Endodermal cell (in vitro differentiated cells): ENCODE data around the gene EFNA2. TPM values are rescaled to one million over a fixed set of nuclear protein-coding genes. Genes with fewer than 3 reads are reported as not detected.
"Not testable (repeated sequence)": the region's sequence is repeated elsewhere in the genome, so short reads cannot be mapped to it uniquely, and the experiment has no call there.

Source experiments
- DNase-seq: peaks from one replicate; pipeline ENCODE4 v3.0.0-alpha.2; 2017
- H3K27ac ChIP-seq: 2 replicates; pipeline ENCODE4 v1.5.1; 2013; ENCODE audit warnings: mild to moderate bottlenecking, low read depth, low read length, moderate library complexity
- H3K27me3 ChIP-seq: 2 replicates; pipeline ENCODE4 v1.6.1; 2013; ENCODE audit warnings: mild to moderate bottlenecking, low read length, moderate library complexity; ENCODE audit not compliant: insufficient read depth, control insufficient read depth, poor library complexity, severe bottlenecking
- H3K36me3 ChIP-seq: 2 replicates; pipeline ENCODE4 v1.7.0; 2013; ENCODE audit warnings: mild to moderate bottlenecking, low read length, moderate library complexity; ENCODE audit not compliant: control insufficient read depth, insufficient read depth
- H3K4me1 ChIP-seq: one replicate; pipeline ENCODE4 v1.7.0; 2013; ENCODE audit warnings: low read length; ENCODE audit not compliant: control insufficient read depth, insufficient read depth
- H3K4me3 ChIP-seq: 2 replicates; pipeline ENCODE4 v1.5.1; 2013; ENCODE audit warnings: mild to moderate bottlenecking, low read length, moderate library complexity
- H3K9ac ChIP-seq: 2 replicates; pipeline ENCODE4 v1.6.1; 2013; ENCODE audit warnings: mild to moderate bottlenecking, low read length, moderate library complexity; ENCODE audit not compliant: poor library complexity, severe bottlenecking; ENCODE audit errors: extremely low read depth
- H3K9me3 ChIP-seq: 2 replicates; pipeline ENCODE4 v1.6.1; 2013; ENCODE audit warnings: mild to moderate bottlenecking, low read length, moderate library complexity; ENCODE audit not compliant: control insufficient read depth
- H3K27ac Mint-ChIP-seq: 2 replicates; pipeline ENCODE4 v1.8.0; 2020; ENCODE audit warnings: mixed read lengths
- H3K27me3 Mint-ChIP-seq: 2 replicates; pipeline ENCODE4 v1.8.0; 2021; ENCODE audit warnings: mild to moderate bottlenecking, mixed read lengths; ENCODE audit not compliant: insufficient read depth
- H3K36me3 Mint-ChIP-seq: 2 replicates; pipeline ENCODE4 v1.8.0; 2020; ENCODE audit warnings: low read depth, mixed read lengths
- H3K4me1 Mint-ChIP-seq: 2 replicates; pipeline ENCODE4 v1.8.0; 2020; ENCODE audit warnings: mixed read lengths
- H3K4me3 Mint-ChIP-seq: 2 replicates; pipeline ENCODE4 v1.8.0; 2020; ENCODE audit warnings: mild to moderate bottlenecking, moderate library complexity, mixed read lengths
- H3K9me3 Mint-ChIP-seq: 2 replicates; pipeline ENCODE4 v1.8.0; 2020; ENCODE audit warnings: mild to moderate bottlenecking, mixed read lengths
- WGBS, 2 experiments: methylation state at CpG; one replicate each; pipeline versions ENCODE4 v1.1.5 to v1.1.7; 2013; ENCODE audit warnings: missing lambda C conversion rate in 2 of 2, mixed read lengths in 1 of 2; ENCODE audit not compliant: insufficient coverage in 1 of 2, insufficient read length in 1 of 2; 5-methylcytosine and 5-hydroxymethylcytosine counted together
- total RNA-seq, 2 donors: library from RNA; stranded (reverse); fragmentation: NEBNext Ultra II Directional in 1 of 2; extraction: Animal tissue kit (Norgen Biotek cat#: 25700) in 1 of 2; gene quantifications; 2 replicates in 1 of 2; 3 replicates in 1 of 2; pipeline ENCODE4 v1.2.1, GENCODE V29; 2021
- TF ChIP-seq, protein P1 (sequence below): fragments of 200-600 bp; sonication (generic); conservative IDR thresholded peaks from 2 replicates; pipeline ENCODE4 v1.5.0; 2021; ENCODE audit warnings: antibody characterized with exemption, mild to moderate bottlenecking

EFNA2 gene
- total RNA-seq, 2 donors from 2014 or later: 28.6 to 30.7 TPM

DNA sequence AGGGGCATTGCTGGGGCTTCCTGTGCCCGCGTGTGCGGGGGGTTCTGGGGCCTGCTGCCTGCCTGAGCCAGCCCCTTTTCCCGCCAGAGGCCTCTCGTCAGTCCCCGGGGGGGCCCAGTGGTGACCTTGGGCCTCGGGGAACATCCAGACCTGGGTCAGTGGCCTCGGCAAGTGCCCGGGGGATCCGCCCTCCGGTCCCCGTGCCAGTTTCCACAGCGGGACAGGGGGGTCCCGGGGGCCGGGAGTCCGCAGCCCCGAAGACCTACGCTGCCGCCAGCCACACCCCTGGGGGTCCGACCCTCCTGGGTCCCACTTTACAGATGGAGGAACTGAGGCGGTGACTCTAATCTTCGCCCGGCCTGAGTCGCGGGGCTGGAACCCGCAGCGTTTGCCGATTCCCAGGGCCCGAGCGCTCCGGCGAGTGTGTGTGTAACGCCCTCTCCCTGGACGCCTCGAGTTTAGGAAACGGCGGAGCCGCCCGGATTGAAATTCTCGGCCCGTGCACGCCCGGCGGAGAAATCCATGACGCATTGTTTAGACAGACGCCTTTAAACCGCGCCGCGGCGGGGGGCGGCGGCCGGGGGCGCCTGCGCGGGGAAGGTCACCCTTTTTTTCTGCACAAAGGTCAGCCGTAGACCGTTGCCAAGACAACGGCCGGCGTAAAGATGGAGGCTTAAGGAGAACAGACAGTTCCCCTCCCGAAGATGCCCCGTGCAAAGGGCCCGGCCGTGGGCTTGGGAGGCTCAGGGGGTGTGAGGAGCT, 39.3 kb downstream of the EFNA2 start:
- Mint-ChIP-seq H3K4me3 (no peak overlapping the region), H3K27ac (no peak overlapping the region), H3K4me1 (no peaks in the 10 kb centered on the region), H3K27me3 (no peaks in the 10 kb centered on the region), H3K9me3 (no peaks in the 10 kb centered on the region), H3K36me3 (no peaks in the 10 kb centered on the region)
- no peaks in the 10 kb centered on the region for H3K27me3 ChIP-seq
- peak overlapping the region; percentile 62 for H3K4me3 ChIP-seq
- peaks cover 9% of the 10 kb centered on the region for H3K4me1 ChIP-seq
- peak overlapping the region; percentile 92 for H3K27ac ChIP-seq
- no peaks in the 10 kb centered on the region for H3K36me3 ChIP-seq
- TF ChIP-seq, protein P1, sequence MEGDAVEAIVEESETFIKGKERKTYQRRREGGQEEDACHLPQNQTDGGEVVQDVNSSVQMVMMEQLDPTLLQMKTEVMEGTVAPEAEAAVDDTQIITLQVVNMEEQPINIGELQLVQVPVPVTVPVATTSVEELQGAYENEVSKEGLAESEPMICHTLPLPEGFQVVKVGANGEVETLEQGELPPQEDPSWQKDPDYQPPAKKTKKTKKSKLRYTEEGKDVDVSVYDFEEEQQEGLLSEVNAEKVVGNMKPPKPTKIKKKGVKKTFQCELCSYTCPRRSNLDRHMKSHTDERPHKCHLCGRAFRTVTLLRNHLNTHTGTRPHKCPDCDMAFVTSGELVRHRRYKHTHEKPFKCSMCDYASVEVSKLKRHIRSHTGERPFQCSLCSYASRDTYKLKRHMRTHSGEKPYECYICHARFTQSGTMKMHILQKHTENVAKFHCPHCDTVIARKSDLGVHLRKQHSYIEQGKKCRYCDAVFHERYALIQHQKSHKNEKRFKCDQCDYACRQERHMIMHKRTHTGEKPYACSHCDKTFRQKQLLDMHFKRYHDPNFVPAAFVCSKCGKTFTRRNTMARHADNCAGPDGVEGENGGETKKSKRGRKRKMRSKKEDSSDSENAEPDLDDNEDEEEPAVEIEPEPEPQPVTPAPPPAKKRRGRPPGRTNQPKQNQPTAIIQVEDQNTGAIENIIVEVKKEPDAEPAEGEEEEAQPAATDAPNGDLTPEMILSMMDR: no peak
- 4 to 19% methylated on average over 23 to 66 of the region's 66 CpGs for WGBS, 2 experiments
- H3K9me3 ChIP-seq: no peaks in the 10 kb centered on the region
- DNase-seq: no peak
- H3K9ac ChIP-seq: peak overlapping the region; percentile 77

DNA sequence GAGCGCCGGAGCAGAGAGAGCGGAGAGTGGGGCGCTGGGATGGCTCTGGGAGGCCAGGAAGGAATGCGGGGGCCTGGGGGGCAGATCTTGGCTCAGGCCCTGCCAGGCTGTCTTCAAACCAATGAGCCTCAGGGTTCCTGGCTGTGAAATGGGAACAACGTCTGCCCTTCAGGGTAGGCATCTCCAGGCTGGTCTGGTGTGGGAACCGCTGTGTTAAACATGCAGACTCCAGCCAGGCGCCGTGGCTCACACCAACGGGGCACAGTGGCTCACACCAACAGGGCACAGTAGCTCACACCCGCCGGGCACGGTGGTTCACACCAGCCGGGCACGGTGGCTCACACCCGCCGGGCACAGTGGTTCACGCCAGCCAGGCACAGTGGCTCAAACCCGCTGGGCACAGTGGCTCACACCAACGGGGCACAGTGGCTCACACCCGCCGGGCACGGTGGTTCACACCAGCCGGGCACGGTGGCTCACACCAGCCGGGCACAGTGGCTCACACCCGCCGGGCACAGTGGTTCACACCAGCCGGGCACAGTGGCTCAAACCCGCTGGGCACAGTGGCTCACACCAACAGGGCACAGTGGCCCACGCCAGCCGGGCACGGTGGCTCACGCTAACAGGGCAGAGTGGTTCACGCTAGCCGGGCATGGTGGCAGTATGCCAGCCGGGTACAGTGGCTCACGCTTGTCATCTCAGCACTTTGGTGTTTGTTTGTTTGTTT, 40.1 kb downstream of the EFNA2 start:
- Mint-ChIP-seq H3K36me3 (no peaks in the 10 kb centered on the region), H3K27me3 (peaks cover 1% of the 10 kb centered on the region), H3K4me3 (no peak overlapping the region), H3K27ac (no peak overlapping the region), H3K4me1 (no peaks in the 10 kb centered on the region), H3K9me3 (no peaks in the 10 kb centered on the region)
- Histone ChIP-seq H3K4me1 (peaks cover 9% of the 10 kb centered on the region), H3K9me3 (no peaks in the 10 kb centered on the region), H3K4me3 (no peak overlapping the region), H3K36me3 (no peaks in the 10 kb centered on the region), H3K27ac (peak overlapping the region; percentile 92), H3K27me3 (no peaks in the 10 kb centered on the region), H3K9ac (no peak overlapping the region)
- DNase-seq: no peak
- TF ChIP-seq, protein P1: no peak
- 88 to 90% methylated on average over 32 to 38 of the region's 38 CpGs for WGBS, 2 experiments

DNA sequence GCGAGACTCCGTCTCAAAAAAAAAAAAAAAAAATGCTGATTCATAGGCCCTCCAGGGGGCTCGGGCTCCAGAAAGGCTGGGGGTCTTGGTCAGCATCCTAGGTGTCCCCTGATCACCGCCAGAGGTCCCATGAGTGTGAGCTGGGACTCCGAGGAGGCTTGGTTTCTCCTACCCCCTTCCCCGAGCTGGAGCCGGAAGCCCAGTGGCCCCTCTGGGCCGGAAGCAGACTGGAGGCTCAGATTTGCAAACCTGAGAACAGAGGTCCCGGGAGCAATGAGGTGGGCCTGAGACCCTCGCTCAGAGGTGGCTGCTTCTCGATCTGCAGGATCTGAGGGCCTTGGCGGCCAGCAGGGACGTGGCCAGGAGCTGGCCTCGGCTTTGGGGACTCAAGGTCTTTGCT, 41.5 kb downstream of the EFNA2 start:
- Histone ChIP-seq H3K36me3 (no peaks in the 10 kb centered on the region), H3K4me1 (peaks cover 9% of the 10 kb centered on the region), H3K9me3 (no peaks in the 10 kb centered on the region), H3K4me3 (no peak overlapping the region), H3K27ac (peak overlapping the region; percentile 49), H3K27me3 (no peaks in the 10 kb centered on the region), H3K9ac (no peak overlapping the region)
- no peaks in the 10 kb centered on the region for H3K4me1 Mint-ChIP-seq
- no peaks in the 10 kb centered on the region for H3K36me3 Mint-ChIP-seq
- no peak overlapping the region for H3K4me3 Mint-ChIP-seq
- H3K27ac Mint-ChIP-seq: peak overlapping the region; percentile 1
- TF ChIP-seq, protein P1: no peak
- H3K27me3 Mint-ChIP-seq: peaks cover 1% of the 10 kb centered on the region
- no peaks in the 10 kb centered on the region for H3K9me3 Mint-ChIP-seq
- 92 to 94% methylated on average over 12 to 14 of the region's 14 CpGs for WGBS, 2 experiments
- no peak for DNase-seq

DNA sequence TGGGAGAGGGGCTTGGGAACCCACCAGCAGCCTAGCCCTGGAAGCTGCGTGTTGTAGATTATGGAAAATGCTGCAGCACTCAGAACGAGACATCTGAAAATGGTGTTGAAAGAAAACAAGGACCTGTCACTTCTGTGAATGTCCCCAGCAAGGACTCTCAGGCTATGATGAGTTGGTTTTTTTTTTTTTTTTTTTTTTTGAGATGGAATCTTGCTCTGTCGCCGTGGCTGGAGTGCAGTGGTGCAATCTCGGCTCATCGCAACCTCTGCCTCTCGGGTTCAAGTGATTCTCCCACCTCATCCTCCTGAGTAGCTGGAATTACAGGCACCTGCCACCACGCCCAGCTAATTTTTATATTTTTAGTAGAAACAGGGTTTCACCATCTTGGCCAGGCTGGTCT, 46.5 kb downstream of the EFNA2 start:
- peak overlapping the region; percentile 87 for H3K27ac ChIP-seq
- H3K4me3 Mint-ChIP-seq, H3K27me3 ChIP-seq, H3K9ac ChIP-seq, H3K27ac Mint-ChIP-seq, H3K36me3 Mint-ChIP-seq, H3K4me3 ChIP-seq, H3K9me3 Mint-ChIP-seq, H3K36me3 ChIP-seq, H3K9me3 ChIP-seq, DNase-seq, H3K4me1 ChIP-seq, H3K27me3 Mint-ChIP-seq, H3K4me1 Mint-ChIP-seq: not testable (repeated sequence)
- 87 to 89% methylated on average over 7 to 8 of the region's 8 CpGs for WGBS, 2 experiments
